Mesendoderm (in vitro differentiated cells): ENCODE results near the gene LRFN4.
A peak's percentile ranks its signal among the peaks of the same experiment; 100 is the strongest.

Source experiments
- DNase-seq: peaks from one replicate; pipeline ENCODE4 v3.0.0; 2013
- H2AK5ac ChIP-seq: 2 replicates; pipeline ENCODE4 v1.6.1; 2013; ENCODE audit warnings: low read length, inconsistent platforms
- H2BK120ac ChIP-seq: 2 replicates; pipeline ENCODE4 v1.6.1; 2013; ENCODE audit warnings: low read depth, mild to moderate bottlenecking, low read length, moderate library complexity, mixed read lengths
- H2BK15ac ChIP-seq: replicated peaks from 2 replicates; pipeline ENCODE4 v1.6.1; 2013; ENCODE audit warnings: low read depth, mild to moderate bottlenecking, moderate library complexity
- H2BK5ac ChIP-seq: 2 replicates; pipeline ENCODE4 v1.6.1; 2013; ENCODE audit warnings: low read length, inconsistent platforms
- H3K18ac ChIP-seq: 2 replicates; pipeline ENCODE4 v1.6.1; 2013; ENCODE audit warnings: mild to moderate bottlenecking, low read length, mixed read lengths
- H3K23ac ChIP-seq: one replicate; pipeline ENCODE4 v1.6.1; 2013; ENCODE audit warnings: low read length
- H3K27ac ChIP-seq: 2 replicates; pipeline ENCODE4 v1.5.1; 2013; ENCODE audit warnings: low read depth, mild to moderate bottlenecking, inconsistent platforms, low read length, moderate library complexity
- H3K27me3 ChIP-seq: 2 replicates; pipeline ENCODE4 v1.6.1; 2013; ENCODE audit warnings: low read length, control low read depth, mild to moderate bottlenecking, inconsistent platforms; ENCODE audit not compliant: insufficient read depth, poor library complexity
- H3K36me3 ChIP-seq: 2 replicates; pipeline ENCODE4 v1.6.1; 2013; ENCODE audit warnings: low read length, inconsistent platforms; ENCODE audit not compliant: control insufficient read depth, insufficient read depth
- H3K4ac ChIP-seq: one replicate; pipeline ENCODE4 v1.6.1; 2013; ENCODE audit warnings: low read depth, mild to moderate bottlenecking, low read length, moderate library complexity
- H3K4me1 ChIP-seq: 2 replicates; pipeline ENCODE4 v1.6.1; 2013; ENCODE audit warnings: low read depth, low read length, inconsistent platforms; ENCODE audit not compliant: control insufficient read depth
- H3K4me2 ChIP-seq: 2 replicates; pipeline ENCODE4 v1.6.1; 2013; ENCODE audit warnings: low read length
- H3K4me3 ChIP-seq: 2 replicates; pipeline ENCODE4 v1.5.1; 2013; ENCODE audit warnings: mild to moderate bottlenecking, low read length
- H3K56ac ChIP-seq: one replicate; pipeline ENCODE4 v1.6.1; 2013; ENCODE audit warnings: low read length
- H3K79me1 ChIP-seq: 2 replicates; pipeline ENCODE4 v1.6.1; 2013; ENCODE audit warnings: low read length, inconsistent platforms
- H3K79me2 ChIP-seq: 2 replicates; pipeline ENCODE4 v1.6.1; 2013; ENCODE audit warnings: mild to moderate bottlenecking, low read length; ENCODE audit not compliant: control insufficient read depth, insufficient read depth
- H3K9ac ChIP-seq: 2 replicates; pipeline ENCODE4 v1.6.1; 2013; ENCODE audit warnings: low read length, inconsistent platforms
- H4K5ac ChIP-seq: one replicate; pipeline ENCODE4 v1.6.1; 2013; ENCODE audit warnings: low read length
- H4K8ac ChIP-seq: one replicate; pipeline ENCODE4 v1.6.1; 2013; ENCODE audit warnings: low read depth, mild to moderate bottlenecking, control low read depth, low read length, moderate library complexity
- whole genome bisulfite sequencing: extraction: QIAGEN DNeasy Blood & Tissue Kit; methylation state at CpG from one replicate; pipeline ENCODE4 v1.1.7; 2013; ENCODE audit warnings: low lambda C conversion rate, missing lambda C conversion rate; ENCODE audit not compliant: insufficient coverage; ENCODE audit errors: extremely low coverage; 5-methylcytosine and 5-hydroxymethylcytosine counted together

The LRFN4 gene

DNA sequence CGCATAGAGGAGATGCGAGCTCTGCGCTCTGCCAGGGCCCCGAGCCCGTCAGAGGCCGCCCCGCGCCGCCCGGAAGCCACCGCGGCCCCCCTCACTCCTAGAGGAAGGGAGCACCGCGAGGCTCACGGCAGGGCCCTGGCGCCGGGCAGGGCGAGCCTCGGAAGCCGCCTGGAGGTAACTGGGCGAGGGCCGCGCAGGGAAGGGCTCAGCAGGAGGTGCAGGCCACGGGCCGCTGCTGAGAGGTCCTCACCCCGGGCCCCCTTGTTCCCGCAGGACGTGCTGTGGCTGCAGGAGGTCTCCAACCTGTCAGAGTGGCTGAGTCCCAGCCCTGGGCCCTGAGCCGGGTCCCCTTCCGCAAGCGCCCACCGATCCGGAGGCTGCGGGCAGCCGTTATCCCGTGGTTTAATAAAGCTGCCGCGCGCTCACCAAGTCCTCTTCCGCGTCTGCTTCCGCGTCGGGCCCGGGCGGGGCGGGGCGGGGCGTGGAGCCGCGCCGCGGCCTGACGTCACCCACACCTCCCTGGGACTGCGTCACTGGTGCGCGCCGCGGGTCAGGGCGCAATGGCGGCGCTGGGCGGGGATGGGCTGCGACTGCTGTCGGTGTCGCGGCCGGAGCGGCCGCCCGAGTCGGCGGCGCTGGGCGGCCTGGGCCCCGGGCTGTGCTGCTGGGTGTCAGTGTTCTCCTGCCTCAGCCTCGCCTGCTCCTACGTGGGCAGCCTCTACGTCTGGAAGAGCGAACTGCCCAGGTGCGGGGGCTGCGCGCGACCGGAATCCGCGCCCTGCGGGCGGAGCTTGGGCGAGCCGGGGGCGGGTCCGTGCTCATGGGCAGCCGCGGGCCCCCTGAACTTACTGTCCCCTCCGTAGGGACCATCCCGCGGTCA is 13.7 kb upstream of the LRFN4 start, which contains the start of gene RCE1:
Gene RCE1, plus strand, starts transcription at position 546 of the 880 bp plus-strand sequence. Its CDS starts 15 bp downstream, at position 561.
- H3K56ac ChIP-seq = peak within 1 kb of the TSS; percentile 99
- H3K18ac ChIP-seq = peak within 1 kb of the TSS; percentile 95
- peak within 1 kb of the TSS; percentile 89 for H3K4ac ChIP-seq
- WGBS = no CpG with 5 or more reads among the region's 98 CpGs
- peaks cover 5% of the 10 kb centered on the region for H3K36me3 ChIP-seq
- no peak within 1 kb of the TSS for H4K5ac ChIP-seq
- peak within 1 kb of the TSS; percentile 31 for H2BK120ac ChIP-seq
- peaks cover 21% of the 10 kb centered on the region for H3K79me2 ChIP-seq
- peak within 1 kb of the TSS; percentile 98 for H3K4me2 ChIP-seq
- peak within 1 kb of the TSS; percentile 87 for H3K27ac ChIP-seq
- peaks cover 23% of the 10 kb centered on the region for H3K79me1 ChIP-seq
- H4K8ac ChIP-seq = peak within 1 kb of the TSS; percentile 91
- H3K23ac ChIP-seq = peak within 1 kb of the TSS; percentile 48
- no peaks in the 10 kb centered on the region for H3K27me3 ChIP-seq
- H3K9ac ChIP-seq = peak within 1 kb of the TSS; percentile 96
- DNase-seq = peak; percentile 93
- peak within 1 kb of the TSS; percentile 73 for H2BK5ac ChIP-seq
- peaks cover 7% of the 10 kb centered on the region for H3K4me1 ChIP-seq
- H2BK15ac ChIP-seq = no peak within 1 kb of the TSS
- H3K4me3 ChIP-seq = peak within 1 kb of the TSS; percentile 94
- peak within 1 kb of the TSS; percentile 45 for H2AK5ac ChIP-seq

DNA sequence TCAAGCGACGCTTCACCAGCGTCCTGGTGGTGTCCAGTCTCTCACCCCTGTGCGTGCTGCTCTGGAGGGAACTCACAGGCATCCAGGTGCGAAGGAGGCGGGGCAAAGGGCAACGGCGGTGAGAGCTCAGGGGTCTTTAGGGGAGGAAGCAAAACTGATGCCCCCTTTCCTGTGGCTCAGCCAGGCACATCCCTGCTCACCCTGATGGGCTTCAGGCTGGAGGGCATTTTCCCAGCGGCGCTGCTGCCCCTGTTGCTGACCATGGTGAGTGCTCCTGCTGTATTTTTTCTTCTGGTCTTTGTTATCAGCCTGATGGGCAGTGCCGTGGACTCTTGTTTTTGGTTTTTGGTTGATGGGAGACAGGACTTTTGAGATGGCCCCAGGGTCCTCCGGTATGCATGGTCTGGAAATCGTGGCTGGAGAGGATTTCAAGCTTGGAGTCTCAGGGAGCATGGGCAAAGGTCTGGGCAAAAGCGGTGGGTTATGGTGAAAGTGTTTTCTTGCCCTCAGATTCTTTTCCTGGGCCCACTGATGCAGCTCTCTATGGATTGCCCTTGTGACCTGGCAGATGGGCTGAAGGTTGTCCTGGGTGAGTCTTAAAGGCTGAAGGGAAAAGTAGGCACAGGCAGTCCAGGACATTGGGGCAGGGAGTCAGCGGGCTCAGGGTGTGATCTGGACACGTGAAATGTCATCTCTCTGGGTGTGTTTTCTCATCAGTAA is 12.9 kb upstream of the LRFN4 start:
- DNase-seq = no peak
- no peak overlapping the region for H2BK120ac ChIP-seq
- peaks cover 23% of the 10 kb centered on the region for H3K79me1 ChIP-seq
- H3K4me1 ChIP-seq = peaks cover 7% of the 10 kb centered on the region
- no peak overlapping the region for H4K5ac ChIP-seq
- H2BK5ac ChIP-seq = peak overlapping the region; percentile 20
- H3K9ac ChIP-seq = peak overlapping the region; percentile 96
- peaks cover 21% of the 10 kb centered on the region for H3K79me2 ChIP-seq
- peaks cover 5% of the 10 kb centered on the region for H3K36me3 ChIP-seq
- peak overlapping the region; percentile 99 for H3K56ac ChIP-seq
- WGBS = no CpG with 5 or more reads among the region's 16 CpGs
- peak overlapping the region; percentile 94 for H3K4me3 ChIP-seq
- H4K8ac ChIP-seq = no peak overlapping the region
- no peaks in the 10 kb centered on the region for H3K27me3 ChIP-seq
- H3K23ac ChIP-seq = no peak overlapping the region
- H3K4ac ChIP-seq = no peak overlapping the region
- H3K4me2 ChIP-seq = peak overlapping the region; percentile 98
- H3K27ac ChIP-seq = no peak overlapping the region
- H3K18ac ChIP-seq = no peak overlapping the region
- no peak overlapping the region for H2BK15ac ChIP-seq
- peak overlapping the region; percentile 45 for H2AK5ac ChIP-seq

- no peak overlapping the region for H2BK5ac ChIP-seq
- no peak overlapping the region for H3K23ac ChIP-seq
- H3K27ac ChIP-seq = no peak overlapping the region
- no peak for DNase-seq
- peak overlapping the region; percentile 99 for H3K56ac ChIP-seq
- no peak overlapping the region for H2BK120ac ChIP-seq
- peak overlapping the region; percentile 96 for H3K9ac ChIP-seq
- WGBS = no CpG with 5 or more reads among the region's 12 CpGs
- no peak overlapping the region for H2BK15ac ChIP-seq
- no peak overlapping the region for H3K4me3 ChIP-seq
- H3K18ac ChIP-seq = no peak overlapping the region
- no peak overlapping the region for H3K4ac ChIP-seq
- H3K4me1 ChIP-seq = peaks cover 7% of the 10 kb centered on the region
- no peak overlapping the region for H4K5ac ChIP-seq
- peaks cover 5% of the 10 kb centered on the region for H3K36me3 ChIP-seq
- H3K27me3 ChIP-seq = no peaks in the 10 kb centered on the region
- no peak overlapping the region for H4K8ac ChIP-seq
- H3K4me2 ChIP-seq = peak overlapping the region; percentile 98
- no peak overlapping the region for H2AK5ac ChIP-seq
- peaks cover 21% of the 10 kb centered on the region for H3K79me2 ChIP-seq
- H3K79me1 ChIP-seq = peaks cover 23% of the 10 kb centered on the region
These were observed 12.2 kb upstream of the LRFN4 start for GRCh38 chr11:66844496-66845142.

- Histone ChIP-seq H3K79me1 (peaks cover 23% of the 10 kb centered on the region), H3K56ac (no peak overlapping the region), H3K4me1 (peaks cover 7% of the 10 kb centered on the region), H2AK5ac (no peak overlapping the region), H2BK15ac (no peak overlapping the region), H3K4me3 (no peak overlapping the region), H3K18ac (no peak overlapping the region), H2BK120ac (no peak overlapping the region), H4K5ac (no peak overlapping the region), H3K27ac (no peak overlapping the region), H2BK5ac (no peak overlapping the region), H3K4me2 (no peak overlapping the region), H3K79me2 (peaks cover 21% of the 10 kb centered on the region), H3K36me3 (peaks cover 5% of the 10 kb centered on the region), H3K27me3 (no peaks in the 10 kb centered on the region), H3K23ac (no peak overlapping the region), H3K4ac (no peak overlapping the region), H3K9ac (no peak overlapping the region), H4K8ac (no peak overlapping the region)
- DNase-seq = no peak
- WGBS = no CpG with 5 or more reads among the region's 15 CpGs
These were observed 11.6 kb upstream of the LRFN4 start for GRCh38 chr11:66845143-66845875.

DNA sequence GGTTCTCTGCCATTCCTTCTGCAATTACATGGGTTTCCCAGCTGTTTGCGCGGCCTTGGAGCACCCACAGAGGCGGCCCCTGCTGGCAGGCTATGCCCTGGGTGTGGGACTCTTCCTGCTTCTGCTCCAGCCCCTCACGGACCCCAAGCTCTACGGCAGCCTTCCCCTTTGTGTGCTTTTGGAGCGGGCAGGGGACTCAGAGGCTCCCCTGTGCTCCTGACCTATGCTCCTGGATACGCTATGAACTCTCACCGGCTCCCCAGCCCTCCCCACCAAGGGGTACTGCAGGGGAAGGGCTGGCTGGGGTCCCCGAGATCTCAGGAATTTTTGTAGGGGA is 11.0 kb upstream of the LRFN4 start:
- Histone ChIP-seq H3K4ac (no peak overlapping the region), H2BK120ac (no peak overlapping the region), H2BK5ac (no peak overlapping the region), H4K5ac (no peak overlapping the region), H3K9ac (no peak overlapping the region), H3K18ac (no peak overlapping the region), H3K27ac (no peak overlapping the region), H3K4me1 (peaks cover 7% of the 10 kb centered on the region), H3K4me2 (no peak overlapping the region), H3K36me3 (peaks cover 5% of the 10 kb centered on the region), H4K8ac (no peak overlapping the region), H3K79me1 (peaks cover 22% of the 10 kb centered on the region), H2BK15ac (no peak overlapping the region), H3K23ac (no peak overlapping the region), H3K4me3 (no peak overlapping the region), H3K56ac (no peak overlapping the region), H2AK5ac (no peak overlapping the region), H3K79me2 (peaks cover 21% of the 10 kb centered on the region), H3K27me3 (no peaks in the 10 kb centered on the region)
- no peak for DNase-seq
- WGBS = no CpG with 5 or more reads among the region's 9 CpGs
